GM10248 (cell line): ENCODE results near the gene TMEM145.

Experiments
- CTCF ChIA-PET: fragments of 300-600 bp; sonication (Branson Sonifier 250); formaldehyde crosslinking; extraction: SDS; loops from one replicate; lab custom pipeline; 2021; ENCODE audit warnings: antibody characterized with exemption; lab: Yijun Ruan, JAX
- POLR2A ChIA-PET: fragments of 350-650 bp; sonication (Branson Sonifier 250); formaldehyde crosslinking; extraction: SDS; loops from one replicate; lab custom pipeline; 2020; ENCODE audit warnings: antibody characterized with exemption; lab: Yijun Ruan, JAX
- DNase-seq: peaks from one replicate; pipeline ENCODE4 v3.0.0; 2012; ENCODE audit errors: extremely low spot score
- CTCF ChIP-seq: IDR thresholded peaks from 2 replicates; pipeline ENCODE4 v1.5.1; 2012; ENCODE audit warnings: mild to moderate bottlenecking, low read depth; ENCODE audit errors: extremely low read depth, missing control alignments, control extremely low read depth

Gene TMEM145

DNA sequence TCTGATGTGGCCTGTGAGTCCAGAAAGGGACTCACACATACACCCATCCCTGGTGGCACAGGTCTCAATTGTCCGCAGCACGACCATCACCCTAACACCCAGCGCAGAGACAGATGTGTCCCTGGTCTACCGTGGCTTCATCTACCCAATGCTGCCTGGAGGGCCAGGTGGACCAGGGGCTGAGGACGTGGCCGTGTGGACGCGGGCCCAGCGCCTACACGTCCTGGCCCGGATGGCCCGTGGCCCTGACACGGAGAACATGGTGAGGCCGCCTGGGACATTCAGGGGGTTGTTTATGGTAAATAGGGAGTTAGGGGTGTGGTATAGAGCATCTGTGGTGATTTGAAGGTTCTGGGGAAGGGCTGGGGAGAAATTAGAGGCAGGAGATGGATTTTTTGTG is 35.1 kb downstream of the TMEM145 start:
- DNase-seq, result no peak
- TF ChIP-seq CTCF, result no peak
- ChIA-PET POLR2A (no interaction called here), CTCF (no interaction called here)

- DNase-seq, result no peak
- no peak for TF ChIP-seq CTCF
- ChIA-PET POLR2A (interaction anchor here (0.7 kb wide), 1 partner anchor 47 kb away, joined by 6 read pairs; no protein-coding TSS in a partner anchor), CTCF (interaction anchor here (0.9 kb wide), 1 partner anchor 185 kb away, joined by 3 read pairs; no protein-coding TSS in a partner anchor)
Measured at GRCh38 chr19:42349378-42350107, 36.4 kb downstream of the TMEM145 start.

DNA sequence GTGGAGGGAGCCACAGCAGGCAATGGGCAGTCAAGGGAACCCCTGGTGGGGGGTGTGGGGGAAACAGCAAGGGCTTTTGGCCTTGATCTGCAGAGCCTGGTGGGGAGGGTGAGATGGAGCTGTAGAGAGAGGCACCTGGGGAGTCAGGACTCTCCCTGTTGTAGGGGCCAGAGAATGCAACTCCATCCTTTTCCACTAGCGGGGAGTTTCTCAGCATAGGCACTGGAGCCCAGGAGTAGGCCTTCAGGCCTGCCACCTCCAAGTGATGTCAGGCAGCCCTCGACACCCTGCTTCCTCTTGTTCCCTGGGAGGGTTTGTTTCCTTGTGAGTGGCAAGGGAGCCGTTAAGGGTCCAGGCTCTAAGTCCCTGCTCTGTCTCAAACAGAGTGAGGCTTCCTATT is 37.3 kb downstream of the TMEM145 start:
- no peak for TF ChIP-seq CTCF
- ChIA-PET POLR2A (no interaction called here), CTCF (no interaction called here)
- no peak for DNase-seq

- CTCF ChIA-PET, result no interaction called here
- DNase-seq, result no peak
- no peak for TF ChIP-seq CTCF
- POLR2A ChIA-PET, result no interaction called here
Measured at GRCh38 chr19:42351079-42351735, 38.1 kb downstream of the TMEM145 start.

DNA sequence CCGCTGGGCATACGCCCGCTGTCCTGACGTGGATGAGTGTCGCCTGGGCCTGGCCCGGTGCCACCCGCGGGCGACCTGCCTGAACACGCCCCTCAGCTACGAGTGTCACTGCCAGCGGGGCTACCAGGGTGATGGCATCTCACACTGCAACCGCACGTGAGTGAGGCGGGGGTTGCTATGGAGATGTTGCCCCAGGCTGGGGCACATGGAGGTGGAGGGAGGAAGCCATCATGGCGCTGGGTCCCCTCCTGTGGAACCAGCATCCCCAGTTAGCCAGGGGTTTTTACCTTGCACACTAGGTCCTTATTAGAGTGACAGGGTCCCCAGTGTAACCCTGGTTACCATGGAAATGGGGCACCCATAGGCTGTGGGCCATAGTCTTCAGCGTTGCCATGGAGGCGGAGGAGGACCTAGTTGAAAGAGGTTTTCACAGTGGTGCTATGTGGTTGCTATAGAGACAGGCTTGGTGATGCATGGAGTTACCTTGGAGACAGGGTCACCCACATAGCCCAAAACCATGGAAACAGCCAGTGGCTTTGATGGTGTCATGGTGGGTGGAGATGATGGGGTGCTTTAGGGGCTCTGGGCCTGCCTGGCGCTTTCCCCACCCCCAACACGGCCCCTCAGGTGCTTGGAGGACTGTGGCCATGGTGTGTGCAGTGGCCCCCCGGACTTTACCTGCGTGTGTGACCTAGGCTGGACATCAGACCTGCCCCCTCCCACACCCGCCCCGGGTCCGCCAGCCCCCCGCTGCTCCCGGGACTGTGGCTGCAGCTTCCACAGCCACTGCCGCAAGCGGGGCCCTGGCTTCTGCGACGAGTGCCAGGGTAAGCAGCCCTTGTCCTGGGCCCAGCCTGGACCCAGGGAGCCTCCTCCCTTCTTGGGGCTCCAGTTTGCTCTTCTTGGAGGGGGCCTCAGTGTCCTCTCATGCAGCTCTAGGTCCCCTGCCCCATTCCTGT is 39.5 kb downstream of the TMEM145 start:
- peak; percentile 57 for DNase-seq

More for the DNA sequence above, 39.5 kb downstream of the TMEM145 start:
- POLR2A ChIA-PET, result no interaction called here
- TF ChIP-seq CTCF, result no peak
- CTCF ChIA-PET, result no interaction called here
